Tibial nerve (tissue), 4 donors: ENCODE results near the gene ZNF286A.

Source experiments
- EP300 ChIP-seq, 2 donors: sonication (generic); formaldehyde crosslinking; IDR thresholded peaks; one replicate each; pipeline ENCODE4 v1.6.1; 2017; ENCODE audit warnings: antibody characterized with exemption in 2 of 2, mild to moderate bottlenecking in 1 of 2
- POLR2A ChIP-seq, 2 donors: fragments of 450-650 bp; IDR thresholded peaks; one replicate each; pipeline ENCODE4 v1.6.1; 2017; ENCODE audit warnings: antibody characterized with exemption in 2 of 2, mild to moderate bottlenecking in 2 of 2, moderate library complexity in 2 of 2
- TF ChIP-seq, protein P1 (sequence below), 5 experiments: fragments of 200-600 bp in 3 of 5; fragments of 450-650 bp in 2 of 5; sonication (generic) in 3 of 5; IDR thresholded peaks; one replicate each; pipeline ENCODE4 v1.5.1; 2016 to 2019; ENCODE audit warnings: antibody characterized with exemption in 5 of 5, mild to moderate bottlenecking in 3 of 5, moderate library complexity in 2 of 5

DNA sequence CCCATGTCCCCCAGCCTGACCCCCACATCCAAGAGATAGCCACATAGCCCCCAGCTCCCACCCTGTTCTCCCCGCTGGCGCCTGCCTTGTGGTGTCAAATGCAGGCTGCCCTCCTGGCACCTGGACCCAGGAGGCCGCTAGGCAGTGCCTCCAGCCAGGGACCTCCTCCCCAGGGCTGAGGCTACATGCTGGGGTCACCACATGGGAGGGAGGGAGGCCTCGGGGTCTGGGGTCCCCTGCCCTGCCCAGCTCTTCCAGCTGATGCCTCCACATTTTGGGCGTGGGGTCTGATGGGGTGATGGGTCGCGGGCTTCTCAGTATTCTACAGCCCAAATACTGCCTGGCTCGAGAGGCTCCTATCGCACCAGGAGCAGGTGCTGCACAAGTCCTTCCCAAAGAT is 42.1 kb downstream of the ZNF286A start:
- TF ChIP-seq, protein P1, sequence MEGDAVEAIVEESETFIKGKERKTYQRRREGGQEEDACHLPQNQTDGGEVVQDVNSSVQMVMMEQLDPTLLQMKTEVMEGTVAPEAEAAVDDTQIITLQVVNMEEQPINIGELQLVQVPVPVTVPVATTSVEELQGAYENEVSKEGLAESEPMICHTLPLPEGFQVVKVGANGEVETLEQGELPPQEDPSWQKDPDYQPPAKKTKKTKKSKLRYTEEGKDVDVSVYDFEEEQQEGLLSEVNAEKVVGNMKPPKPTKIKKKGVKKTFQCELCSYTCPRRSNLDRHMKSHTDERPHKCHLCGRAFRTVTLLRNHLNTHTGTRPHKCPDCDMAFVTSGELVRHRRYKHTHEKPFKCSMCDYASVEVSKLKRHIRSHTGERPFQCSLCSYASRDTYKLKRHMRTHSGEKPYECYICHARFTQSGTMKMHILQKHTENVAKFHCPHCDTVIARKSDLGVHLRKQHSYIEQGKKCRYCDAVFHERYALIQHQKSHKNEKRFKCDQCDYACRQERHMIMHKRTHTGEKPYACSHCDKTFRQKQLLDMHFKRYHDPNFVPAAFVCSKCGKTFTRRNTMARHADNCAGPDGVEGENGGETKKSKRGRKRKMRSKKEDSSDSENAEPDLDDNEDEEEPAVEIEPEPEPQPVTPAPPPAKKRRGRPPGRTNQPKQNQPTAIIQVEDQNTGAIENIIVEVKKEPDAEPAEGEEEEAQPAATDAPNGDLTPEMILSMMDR (IDR thresholded peaks at IDR 0.05): no peak
- TF ChIP-seq EP300 (IDR thresholded peaks at IDR 0.05): no peak
- TF ChIP-seq POLR2A (IDR thresholded peaks at IDR 0.05): no peak
